Endometrium (tissue), 2 donors: ENCODE measurements around the gene FPGS.

Experiments used
- FAIRE-seq: peaks from 2 replicates; lab custom pipeline; 2012; peaks lifted over from hg19 to GRCh38; lab: Jason Lieb, UNC
- donor health status: control.
- donor health status: control.

Gene FPGS

GRCh38 chr9:127789179-127789578, 13.5 kb upstream of the FPGS start:
- no peak for FAIRE-seq

GRCh38 chr9:127790094-127790855, 12.4 kb upstream of the FPGS start:
- FAIRE-seq, result no peak

DNA sequence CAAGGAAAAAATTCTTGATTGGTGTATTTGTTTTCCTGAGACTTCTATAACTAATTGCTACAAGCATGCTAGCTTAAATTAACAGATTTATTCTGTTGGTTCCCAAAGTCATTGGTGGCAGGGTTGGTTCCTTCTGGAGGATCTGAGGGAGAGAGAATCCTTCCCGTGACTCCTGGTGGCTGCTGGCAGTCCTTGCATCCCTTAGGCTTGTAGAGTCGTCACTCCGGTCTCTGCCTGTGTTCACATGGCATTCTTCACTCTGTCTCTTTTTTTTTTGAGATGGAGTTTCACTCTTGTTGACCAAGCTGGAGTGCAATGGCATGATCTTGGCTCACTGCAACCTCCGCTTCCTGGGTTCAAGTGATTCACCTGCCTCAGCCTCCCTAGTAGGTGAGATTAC, 11.6 kb upstream of the FPGS start:
- FAIRE-seq, result no peak

GRCh38 chr9:127792417-127793031, 10.2 kb upstream of the FPGS start:
- FAIRE-seq, result no peak

- FAIRE-seq, result no peak
Measured at GRCh38 chr9:127793093-127793708, 9.5 kb upstream of the FPGS start.

GRCh38 chr9:127794001-127794791, 8.5 kb upstream of the FPGS start:
- no peak for FAIRE-seq

DNA sequence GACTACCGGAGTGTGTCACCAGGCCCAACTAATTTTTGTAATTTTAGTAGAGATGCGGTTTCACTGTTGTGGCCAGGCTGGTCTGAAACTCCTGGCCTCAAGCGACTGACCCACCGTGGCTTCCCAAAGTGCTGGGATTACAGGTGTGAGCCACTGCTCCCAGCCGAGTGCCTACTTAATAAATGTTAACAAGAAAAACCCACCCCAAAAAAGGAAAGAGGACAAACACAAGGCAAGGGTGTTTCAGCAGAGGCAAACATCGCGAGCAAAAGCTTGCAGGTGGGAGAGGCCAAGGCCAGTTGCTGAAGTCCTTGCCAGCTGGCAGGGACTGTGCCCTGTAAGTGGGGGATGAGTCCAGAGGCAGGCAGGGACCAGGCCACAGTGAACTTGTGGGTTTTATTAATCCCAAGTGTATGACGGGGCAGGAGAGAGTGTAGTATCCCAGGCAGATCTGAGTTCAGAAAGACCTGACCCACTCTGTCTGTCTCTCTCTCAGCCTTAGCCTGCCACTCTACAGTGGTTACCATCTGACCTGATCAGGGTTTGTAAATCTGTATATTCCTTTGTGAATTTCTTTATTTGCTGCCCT, 6.4 kb upstream of the FPGS start:
- no peak for FAIRE-seq

- FAIRE-seq, result no peak
Measured at GRCh38 chr9:127796852-127797370, 5.8 kb upstream of the FPGS start.

DNA sequence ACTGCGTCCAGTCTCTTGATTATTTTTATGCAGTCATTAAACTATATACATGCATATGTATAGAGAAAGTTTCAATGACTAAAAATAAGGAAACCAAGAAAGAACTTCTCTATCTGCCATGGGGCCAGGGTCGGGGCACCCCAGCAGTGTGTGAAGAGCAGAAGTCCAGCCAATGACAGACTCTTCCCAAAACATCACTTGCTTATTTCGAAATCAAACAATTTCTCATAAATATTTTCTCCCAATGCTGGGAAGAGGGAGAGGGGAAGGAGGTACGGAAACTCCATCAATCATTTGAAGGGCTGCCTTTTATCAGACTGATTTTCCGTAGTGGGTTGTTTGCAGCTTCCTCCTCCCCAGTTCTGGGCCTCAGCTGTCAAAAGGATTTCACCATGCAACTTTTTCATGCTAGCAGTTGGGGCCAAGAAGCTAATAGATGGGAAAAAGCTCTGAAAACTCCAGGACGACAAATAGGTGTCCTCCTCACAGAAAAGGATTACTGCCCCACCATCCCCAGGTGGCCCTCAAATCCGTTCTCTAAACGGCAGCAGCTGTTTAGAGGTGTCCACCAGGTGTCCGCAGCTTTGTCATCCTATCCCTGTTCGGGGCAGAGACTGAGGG, 617 bp upstream of the FPGS start:
- no peak for FAIRE-seq

GRCh38 chr9:127803507-127804352, 1.0 kb downstream of the FPGS start:
- no peak for FAIRE-seq

- FAIRE-seq, result no peak
Measured at GRCh38 chr9:127805620-127806019, 2.9 kb downstream of the FPGS start.

GRCh38 chr9:127806871-127807270, 4.2 kb downstream of the FPGS start:
- no peak for FAIRE-seq

GRCh38 chr9:127808347-127809001, 5.8 kb downstream of the FPGS start:
- no peak for FAIRE-seq

- FAIRE-seq, result no peak
Measured at GRCh38 chr9:127809002-127809539, 6.4 kb downstream of the FPGS start.

- no peak for FAIRE-seq
Measured at GRCh38 chr9:127809540-127810377, 7.1 kb downstream of the FPGS start.

- FAIRE-seq, result no peak
Measured at GRCh38 chr9:127810378-127811187, 7.9 kb downstream of the FPGS start.

GRCh38 chr9:127812011-127812410, 9.3 kb downstream of the FPGS start:
- no peak for FAIRE-seq
